Esophagus muscularis mucosa (tissue), 4 donors: ENCODE measurements around the gene ATP7A. TPM values are rescaled to one million over a fixed set of nuclear protein-coding genes. Genes with fewer than 3 reads are reported as not detected.

Source experiments
- DNase-seq: peaks from one replicate; pipeline ENCODE4 v3.0.0-alpha.2; 2017; ENCODE audit errors: extremely low spot score
- H3K27ac ChIP-seq, 4 donors: fragments of 200-600 bp; sonication (generic); replicated peaks in 1 of 4; 1 replicate in 3 of 4; 2 replicates in 1 of 4; pipeline ENCODE4 v1.5.1; 2016 to 2019; ENCODE audit warnings: mild to moderate bottlenecking in 1 of 4
- H3K27me3 ChIP-seq, 4 donors: fragments of 200-600 bp; sonication (generic); one replicate each; pipeline versions ENCODE4 v1.5.1 to v1.6.0; 2016 to 2019
- H3K36me3 ChIP-seq, 4 donors: fragments of 200-600 bp; sonication (generic); one replicate each; pipeline ENCODE4 v1.5.1; 2016 to 2019
- H3K4me1 ChIP-seq, 4 donors: fragments of 200-600 bp; sonication (generic); one replicate each; pipeline ENCODE4 v1.5.1; 2016 to 2019
- H3K4me3 ChIP-seq, 4 donors: fragments of 200-600 bp; sonication (generic); 1 replicate in 2 of 4; 2 replicates in 2 of 4; pipeline ENCODE4 v1.5.1; 2016 to 2019; ENCODE audit warnings: mild to moderate bottlenecking in 4 of 4, moderate library complexity in 1 of 4
- H3K9me3 ChIP-seq, 4 donors: fragments of 200-600 bp; sonication (generic); 1 replicate in 3 of 4; 2 replicates in 1 of 4; pipeline ENCODE4 v1.5.1; 2016 to 2019
- EP300 ChIP-seq: sonication (generic); formaldehyde crosslinking; IDR thresholded peaks from one replicate; pipeline ENCODE4 v1.6.1; 2017; ENCODE audit warnings: antibody characterized with exemption
- POLR2A ChIP-seq: fragments of 450-650 bp; IDR thresholded peaks from one replicate; pipeline ENCODE4 v1.6.1; 2017; ENCODE audit warnings: antibody characterized with exemption, moderate library complexity, mild to moderate bottlenecking, low read depth
- POLR2AphosphoS5 ChIP-seq, 2 donors: sonication (generic); formaldehyde crosslinking; IDR thresholded peaks; one replicate each; pipeline ENCODE4 v1.6.1; 2017; ENCODE audit warnings: antibody characterized with exemption in 2 of 2
- WGBS: methylation state at CpG from one replicate; pipeline ENCODE4 v1.1.5; 2018; 5-methylcytosine and 5-hydroxymethylcytosine counted together
- intact Hi-C: fragments of 100-400 bp; cut with DNase I; formaldehyde crosslinking; loops from one replicate; pipeline ENCODE4 v1.15.1; 2023
- total RNA-seq, 4 donors: library from RNA; depleted of rRNA; stranded (reverse); fragments of >200 nt; gene quantifications; one replicate each; pipeline versions ENCODE4 v1.1.0 to v1.2.1, GENCODE V29; 2016
- TF ChIP-seq, protein P1 (sequence below), 3 experiments: fragments of 200-600 bp in 2 of 3; fragments of 450-650 bp in 1 of 3; sonication (generic) in 2 of 3; IDR thresholded peaks; one replicate each; pipeline ENCODE4 v1.5.1; 2017 to 2019; ENCODE audit warnings: antibody characterized with exemption in 3 of 3, mild to moderate bottlenecking in 2 of 3, moderate library complexity in 1 of 3

ATP7A gene
- total RNA-seq, 4 donors from 2014 or later: 10.7 to 14.1 (median 12.8) TPM

DNA sequence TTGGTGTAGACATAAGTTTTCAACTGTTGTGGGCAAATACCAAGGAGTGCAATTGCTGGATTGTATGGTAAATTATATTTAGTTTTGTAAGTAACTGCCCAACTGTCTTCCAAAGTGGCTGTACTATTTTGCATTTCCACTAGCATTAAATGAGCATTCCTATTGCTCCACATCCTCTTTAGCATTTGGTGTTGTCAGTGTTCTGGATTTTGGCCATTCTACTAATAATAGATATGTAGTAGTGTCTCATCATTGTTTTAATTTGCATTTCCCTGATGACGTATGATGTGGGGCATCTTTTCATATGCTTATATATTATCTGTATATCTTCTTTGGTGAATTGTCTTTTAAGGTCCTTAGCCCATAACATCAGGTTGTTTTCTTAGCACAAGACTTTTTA lies 41.7 kb downstream of the ATP7A start:
- peaks cover 2 to 24% (median 10%) of the 10 kb centered on the region in 4 donors for H3K4me1 ChIP-seq
- H3K4me3 ChIP-seq: no peak overlapping the region
- intact Hi-C loops: no loop called here
- TF ChIP-seq, protein P1, sequence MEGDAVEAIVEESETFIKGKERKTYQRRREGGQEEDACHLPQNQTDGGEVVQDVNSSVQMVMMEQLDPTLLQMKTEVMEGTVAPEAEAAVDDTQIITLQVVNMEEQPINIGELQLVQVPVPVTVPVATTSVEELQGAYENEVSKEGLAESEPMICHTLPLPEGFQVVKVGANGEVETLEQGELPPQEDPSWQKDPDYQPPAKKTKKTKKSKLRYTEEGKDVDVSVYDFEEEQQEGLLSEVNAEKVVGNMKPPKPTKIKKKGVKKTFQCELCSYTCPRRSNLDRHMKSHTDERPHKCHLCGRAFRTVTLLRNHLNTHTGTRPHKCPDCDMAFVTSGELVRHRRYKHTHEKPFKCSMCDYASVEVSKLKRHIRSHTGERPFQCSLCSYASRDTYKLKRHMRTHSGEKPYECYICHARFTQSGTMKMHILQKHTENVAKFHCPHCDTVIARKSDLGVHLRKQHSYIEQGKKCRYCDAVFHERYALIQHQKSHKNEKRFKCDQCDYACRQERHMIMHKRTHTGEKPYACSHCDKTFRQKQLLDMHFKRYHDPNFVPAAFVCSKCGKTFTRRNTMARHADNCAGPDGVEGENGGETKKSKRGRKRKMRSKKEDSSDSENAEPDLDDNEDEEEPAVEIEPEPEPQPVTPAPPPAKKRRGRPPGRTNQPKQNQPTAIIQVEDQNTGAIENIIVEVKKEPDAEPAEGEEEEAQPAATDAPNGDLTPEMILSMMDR (IDR thresholded peaks at IDR 0.05): no peak
- TF ChIP-seq POLR2AphosphoS5 (IDR thresholded peaks at IDR 0.05) (no peak), EP300 (no peak), POLR2A (no peak)
- no peak overlapping the region for H3K27ac ChIP-seq
- DNase-seq: no peak
- H3K36me3 ChIP-seq: no peaks in the 10 kb centered on the region
- H3K9me3 ChIP-seq: no peaks in the 10 kb centered on the region
- no peaks in the 10 kb centered on the region for H3K27me3 ChIP-seq
- WGBS: 53% methylated on average over 1 of the region's 1 CpG

DNA sequence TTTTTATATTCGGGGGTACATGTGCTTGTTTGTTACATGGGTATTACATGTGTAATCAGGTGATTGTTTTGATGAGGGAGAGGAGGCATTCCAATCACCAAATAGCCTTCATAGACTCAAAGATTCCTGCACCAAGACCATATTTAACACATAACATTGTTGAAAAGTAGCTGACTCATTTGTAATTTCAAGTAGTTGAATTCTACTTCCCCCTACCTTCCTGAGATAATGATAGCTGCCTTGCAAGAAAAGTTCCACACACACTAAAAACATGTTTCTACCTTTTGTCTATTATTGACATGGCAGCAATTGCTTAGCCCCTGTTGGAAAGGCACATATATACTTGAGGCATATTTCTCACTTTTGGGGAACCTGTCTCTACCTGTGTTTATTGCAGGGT lies 42.8 kb downstream of the ATP7A start:
- H3K36me3 ChIP-seq: no peaks in the 10 kb centered on the region
- TF ChIP-seq, protein P1 (IDR thresholded peaks at IDR 0.05): no peak
- TF ChIP-seq EP300: no peak
- no peak for TF ChIP-seq POLR2A
- TF ChIP-seq POLR2AphosphoS5 (IDR thresholded peaks at IDR 0.05): no peak
- peak overlapping the region in 3 of 4 donors; percentile 27 to 65 (median 49) for H3K27ac ChIP-seq
- no peak overlapping the region for H3K4me3 ChIP-seq
- no peaks in the 10 kb centered on the region for H3K27me3 ChIP-seq
- WGBS: 46% methylated on average over 1 of the region's 1 CpG
- DNase-seq: no peak
- intact Hi-C loops: no loop called here
- H3K9me3 ChIP-seq: peaks cover 0 to 6% (median 0%) of the 10 kb centered on the region in 4 donors
- H3K4me1 ChIP-seq: peaks cover 2 to 24% (median 10%) of the 10 kb centered on the region in 4 donors

- H3K9me3 ChIP-seq: peaks cover 0 to 7% (median 0%) of the 10 kb centered on the region in 4 donors
- no peaks in the 10 kb centered on the region for H3K36me3 ChIP-seq
- H3K4me1 ChIP-seq: peaks cover 2 to 24% (median 10%) of the 10 kb centered on the region in 4 donors
- H3K27ac ChIP-seq: peak overlapping the region in 3 of 4 donors; percentile 27 to 65 (median 49)
- TF ChIP-seq, protein P1 (IDR thresholded peaks at IDR 0.05): no peak
- no peak for TF ChIP-seq POLR2A
- H3K4me3 ChIP-seq: no peak overlapping the region
- DNase-seq: no peak
- WGBS: 45% methylated on average over 1 of the region's 1 CpG
- intact Hi-C loops: no loop called here
- no peaks in the 10 kb centered on the region for H3K27me3 ChIP-seq
Measured at GRCh38 chrX:77953708-77954107, 43.2 kb downstream of the ATP7A start.

DNA sequence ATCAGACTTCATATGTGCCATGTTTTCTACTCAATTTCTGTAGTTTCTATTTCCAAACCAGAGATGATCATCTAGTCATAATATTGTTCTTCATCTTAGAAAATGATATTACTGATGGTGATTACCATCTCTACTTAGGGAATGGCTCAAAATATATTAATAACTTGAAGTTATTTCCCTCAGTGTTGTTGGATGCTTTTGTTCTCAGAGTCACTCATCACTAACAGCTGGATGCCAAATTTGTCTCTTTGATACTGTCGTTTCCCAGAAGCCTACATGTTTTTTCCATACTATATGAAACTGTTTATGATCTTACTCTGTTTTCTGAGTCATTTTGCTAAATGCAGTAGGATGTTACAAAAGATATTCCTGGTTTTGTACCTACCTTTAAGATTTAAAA lies 50.1 kb downstream of the ATP7A start:
- H3K4me3 ChIP-seq: no peak overlapping the region
- peaks cover 0 to 7% (median 0%) of the 10 kb centered on the region in 4 donors for H3K9me3 ChIP-seq
- H3K4me1 ChIP-seq: no peaks in the 10 kb centered on the region
- H3K36me3 ChIP-seq: no peaks in the 10 kb centered on the region
- 30% methylated on average over 1 of the region's 1 CpG for WGBS
- TF ChIP-seq, protein P1 (IDR thresholded peaks at IDR 0.05): no peak
- no peak for TF ChIP-seq POLR2AphosphoS5 (IDR thresholded peaks at IDR 0.05)
- TF ChIP-seq POLR2A: no peak
- TF ChIP-seq EP300: no peak
- no peak overlapping the region for H3K27ac ChIP-seq
- H3K27me3 ChIP-seq: no peaks in the 10 kb centered on the region
- intact Hi-C loops: no loop called here
- DNase-seq: no peak

DNA sequence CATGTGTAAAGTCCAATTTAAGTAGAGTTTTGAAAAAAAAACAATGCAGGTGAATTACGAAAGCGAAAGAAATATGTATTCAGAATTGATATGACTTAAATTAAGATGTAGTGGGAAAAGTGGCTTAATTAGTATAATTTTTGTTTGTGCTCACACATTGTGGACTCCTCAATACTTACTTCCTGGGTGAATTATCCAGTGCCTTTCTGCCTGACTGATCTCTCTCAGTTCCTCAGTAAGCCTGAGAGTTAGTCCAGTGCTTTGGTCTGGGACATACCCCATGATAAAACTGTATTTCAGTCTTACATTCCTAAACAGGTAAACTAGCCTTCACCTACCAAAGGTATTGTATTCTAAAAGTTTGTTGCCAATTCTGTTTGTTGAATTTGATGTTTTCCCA lies 50.6 kb downstream of the ATP7A start:
- H3K27me3 ChIP-seq: no peaks in the 10 kb centered on the region
- no peaks in the 10 kb centered on the region for H3K4me1 ChIP-seq
- peaks cover 0 to 7% (median 0%) of the 10 kb centered on the region in 4 donors for H3K9me3 ChIP-seq
- WGBS: 88% methylated on average over 2 of the region's 2 CpGs
- H3K27ac ChIP-seq: no peak overlapping the region
- DNase-seq: no peak
- TF ChIP-seq, protein P1 (IDR thresholded peaks at IDR 0.05): no peak
- no peaks in the 10 kb centered on the region for H3K36me3 ChIP-seq
- intact Hi-C loops: no loop called here
- H3K4me3 ChIP-seq: no peak overlapping the region
